ENCODE measurements around the gene MTERF4. TPM values are rescaled to one million over a fixed set of nuclear protein-coding genes. Genes with fewer than 3 reads are reported as not detected.

The MTERF4 gene
- polyA plus RNA-seq, 3 donors: 66.2 to 81.5 (median 79.8) TPM

- no peak for DNase-seq
Observed at GRCh38 chr2:241070811-241071676, 31.0 kb downstream of the MTERF4 start.

GRCh38 chr2:241070361-241070760, 31.7 kb downstream of the MTERF4 start:
- DNase-seq: no peak

GRCh38 chr2:241069821-241070281, 32.2 kb downstream of the MTERF4 start:
- DNase-seq: no peak

GRCh38 chr2:241068942-241069810, 32.9 kb downstream of the MTERF4 start:
- no peak for DNase-seq

GRCh38 chr2:241068136-241068941, 33.7 kb downstream of the MTERF4 start:
- no peak for DNase-seq

GRCh38 chr2:241067501-241068135, 34.5 kb downstream of the MTERF4 start:
- DNase-seq: no peak

GRCh38 chr2:241066893-241067341, 35.2 kb downstream of the MTERF4 start:
- peak; percentile 34 for DNase-seq

- DNase-seq: no peak
Observed at GRCh38 chr2:241066171-241066892, 35.8 kb downstream of the MTERF4 start.

- DNase-seq: no peak
Observed at GRCh38 chr2:241065355-241065803, 36.7 kb downstream of the MTERF4 start.

- no peak for DNase-seq
Observed at GRCh38 chr2:241064802-241065354, 37.2 kb downstream of the MTERF4 start.

GRCh38 chr2:241064008-241064801, 37.9 kb downstream of the MTERF4 start:
- no peak for DNase-seq

GRCh38 chr2:241063587-241063986, 38.5 kb downstream of the MTERF4 start:
- DNase-seq: no peak

- no peak for DNase-seq
Observed at GRCh38 chr2:241063093-241063551, 39.0 kb downstream of the MTERF4 start.

GRCh38 chr2:241062389-241063092, 39.5 kb downstream of the MTERF4 start:
- DNase-seq: no peak

GRCh38 chr2:241061275-241061674, 40.8 kb downstream of the MTERF4 start:
- no peak for DNase-seq

- DNase-seq: no peak
Observed at GRCh38 chr2:241053576-241054251, 48.4 kb downstream of the MTERF4 start.

GRCh38 chr2:241052677-241053360, 49.3 kb downstream of the MTERF4 start:
- DNase-seq: no peak

All from renal pelvis (tissue), 4 donors.